Panc1 (cell line): Measurements from ENCODE around the gene CROCC.

ENCODE experiments used
- POLR2AphosphoS5 ChIP-seq: IDR thresholded peaks from 2 replicates; pipeline ENCODE4 v1.6.1; 2012; ENCODE audit warnings: mild to moderate bottlenecking, low read depth, low read length, moderate library complexity
- SIN3A ChIP-seq: IDR thresholded peaks from 2 replicates; pipeline ENCODE4 v1.6.1; 2012; ENCODE audit warnings: low read depth, mild to moderate bottlenecking, low read length, moderate library complexity, borderline replicate concordance; ENCODE audit not compliant: insufficient read depth
- TF ChIP-seq, protein P1 (sequence below): fragments of 450-650 bp; IDR thresholded peaks from 2 replicates; pipeline ENCODE4 v1.5.1; 2017; ENCODE audit warnings: mild to moderate bottlenecking

GRCh38 chr1:17017435-17017834 is 95.7 kb downstream of the CROCC start:
- no peak for TF ChIP-seq SIN3A
- TF ChIP-seq, protein P1, sequence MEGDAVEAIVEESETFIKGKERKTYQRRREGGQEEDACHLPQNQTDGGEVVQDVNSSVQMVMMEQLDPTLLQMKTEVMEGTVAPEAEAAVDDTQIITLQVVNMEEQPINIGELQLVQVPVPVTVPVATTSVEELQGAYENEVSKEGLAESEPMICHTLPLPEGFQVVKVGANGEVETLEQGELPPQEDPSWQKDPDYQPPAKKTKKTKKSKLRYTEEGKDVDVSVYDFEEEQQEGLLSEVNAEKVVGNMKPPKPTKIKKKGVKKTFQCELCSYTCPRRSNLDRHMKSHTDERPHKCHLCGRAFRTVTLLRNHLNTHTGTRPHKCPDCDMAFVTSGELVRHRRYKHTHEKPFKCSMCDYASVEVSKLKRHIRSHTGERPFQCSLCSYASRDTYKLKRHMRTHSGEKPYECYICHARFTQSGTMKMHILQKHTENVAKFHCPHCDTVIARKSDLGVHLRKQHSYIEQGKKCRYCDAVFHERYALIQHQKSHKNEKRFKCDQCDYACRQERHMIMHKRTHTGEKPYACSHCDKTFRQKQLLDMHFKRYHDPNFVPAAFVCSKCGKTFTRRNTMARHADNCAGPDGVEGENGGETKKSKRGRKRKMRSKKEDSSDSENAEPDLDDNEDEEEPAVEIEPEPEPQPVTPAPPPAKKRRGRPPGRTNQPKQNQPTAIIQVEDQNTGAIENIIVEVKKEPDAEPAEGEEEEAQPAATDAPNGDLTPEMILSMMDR = no peak
- no peak for TF ChIP-seq POLR2AphosphoS5
